A673 (cell line): ENCODE measurements around the gene CYTH2.

Source experiments
- CTCF ChIP-seq: fragments of 300-800, 200-600 bp; sonication (generic); conservative IDR thresholded peaks from 2 replicates; pipeline ENCODE4 v1.5.1; 2017; ENCODE audit warnings: low read depth, mild to moderate bottlenecking, antibody characterized with exemption, low read length, moderate library complexity, mixed read lengths
- EZH2 ChIP-seq: fragments of 200-600 bp; sonication (generic); IDR thresholded peaks from 2 replicates; pipeline ENCODE4 v1.6.1; 2017; ENCODE audit warnings: borderline replicate concordance, low read depth, mild to moderate bottlenecking, mixed read lengths, antibody characterized with exemption, low read length; ENCODE audit not compliant: poor library complexity, severe bottlenecking

GRCh38 chr19:48492925-48493717 is 24.0 kb downstream of the CYTH2 start:
- TF ChIP-seq CTCF: no peak
- TF ChIP-seq EZH2: no peak
